IPS DF 19.7 (cell line): ENCODE measurements around the gene S100A1.
A peak's percentile ranks its signal among the peaks of the same experiment; 100 is the strongest.
"Not testable (repeated sequence)": the region's sequence is repeated elsewhere in the genome, so short reads cannot be mapped to it uniquely, and the experiment has no call there.

Experiments
- DNase-seq: peaks from one replicate; pipeline ENCODE4 v3.0.0-alpha.2; 2013; ENCODE audit warnings: low read depth, low spot score

Gene S100A1

GRCh38 chr1:153631047-153632022 is 3.1 kb downstream of the S100A1 start:
- no peak for DNase-seq

- no peak for DNase-seq
Measured at GRCh38 chr1:153633161-153633753, 5.0 kb downstream of the S100A1 start.

- DNase-seq, result peak; percentile 96
Measured at GRCh38 chr1:153633754-153634665, 5.8 kb downstream of the S100A1 start, which contains the start of gene CHTOP. CHTOP (plus strand) TSS chr1:153634066; CDS start chr1:153636589, 2,523 bp downstream.

- DNase-seq, result no peak
Measured at GRCh38 chr1:153635872-153636271, 7.6 kb downstream of the S100A1 start.

- no peak for DNase-seq
Measured at GRCh38 chr1:153636312-153636711, 8.1 kb downstream of the S100A1 start.

GRCh38 chr1:153638261-153638660 is 10.0 kb downstream of the S100A1 start:
- no peak for DNase-seq

GRCh38 chr1:153639280-153639679 is 11.0 kb downstream of the S100A1 start:
- no peak for DNase-seq

GRCh38 chr1:153640213-153640612 is 12.0 kb downstream of the S100A1 start:
- DNase-seq, result not testable (repeated sequence)

GRCh38 chr1:153640861-153641260 is 12.6 kb downstream of the S100A1 start:
- DNase-seq, result no peak

GRCh38 chr1:153642161-153642560 is 13.9 kb downstream of the S100A1 start:
- DNase-seq, result no peak

GRCh38 chr1:153643100-153643499 is 14.9 kb downstream of the S100A1 start:
- DNase-seq, result no peak

- no peak for DNase-seq
Measured at GRCh38 chr1:153643816-153644215, 15.6 kb downstream of the S100A1 start.

GRCh38 chr1:153646672-153647345 is 18.6 kb downstream of the S100A1 start:
- DNase-seq, result no peak

- DNase-seq, result no peak
Measured at GRCh38 chr1:153647346-153647714, 19.1 kb downstream of the S100A1 start.

GRCh38 chr1:153648000-153648643 is 19.9 kb downstream of the S100A1 start:
- DNase-seq, result no peak

GRCh38 chr1:153649137-153649862 is 21.1 kb downstream of the S100A1 start:
- DNase-seq, result no peak

- no peak for DNase-seq
Measured at GRCh38 chr1:153649863-153650235, 21.6 kb downstream of the S100A1 start.

- no peak for DNase-seq
Measured at GRCh38 chr1:153651771-153652170, 23.5 kb downstream of the S100A1 start.

- no peak for DNase-seq
Measured at GRCh38 chr1:153652805-153653500, 24.7 kb downstream of the S100A1 start.
